Aorta (tissue), 5 donors: ENCODE measurements around the gene HINFP. TPM values are rescaled to one million over a fixed set of nuclear protein-coding genes. Genes with fewer than 3 reads are reported as not detected.

ENCODE experiments used
- ATAC-seq: fragments of 200-7000 bp; cut with Tn5 transposase; one replicate; pipeline ENCODE4 v1.9.1; 2022; ENCODE audit warnings: moderate library complexity; ENCODE audit not compliant: low FRiP score
- DNase-seq, 2 donors: peaks; one replicate each; pipeline ENCODE4 v3.0.0-alpha.2; 2020
- H3K27ac ChIP-seq, 2 donors: one replicate each; pipeline ENCODE4 v1.5.1; 2013; ENCODE audit warnings: low read length in 2 of 2, mild to moderate bottlenecking in 2 of 2, moderate library complexity in 2 of 2, control low read depth in 1 of 2, inconsistent platforms in 1 of 2, low read depth in 1 of 2
- H3K27me3 ChIP-seq, 2 donors: one replicate each; pipeline ENCODE4 v1.6.1; 2013; ENCODE audit warnings: control low read depth in 1 of 2, low read length in 1 of 2, mild to moderate bottlenecking in 1 of 2, moderate library complexity in 1 of 2; ENCODE audit not compliant: insufficient read depth in 2 of 2, control insufficient read depth in 1 of 2
- H3K36me3 ChIP-seq, 2 donors: one replicate each; pipeline ENCODE4 v1.6.1; 2013; ENCODE audit warnings: control low read depth in 1 of 2, low read length in 1 of 2, mild to moderate bottlenecking in 1 of 2; ENCODE audit not compliant: insufficient read depth in 2 of 2, control insufficient read depth in 1 of 2
- H3K4me1 ChIP-seq, 2 donors: one replicate each; pipeline ENCODE4 v1.6.1; 2013; ENCODE audit warnings: low read length in 2 of 2, control low read depth in 1 of 2, mild to moderate bottlenecking in 1 of 2, moderate library complexity in 1 of 2; ENCODE audit not compliant: insufficient read depth in 2 of 2, control insufficient read depth in 1 of 2
- H3K4me3 ChIP-seq, 2 donors: one replicate each; pipeline ENCODE4 v1.5.1; 2013; ENCODE audit warnings: low read length in 2 of 2, control low read depth in 1 of 2, mild to moderate bottlenecking in 1 of 2
- H3K9me3 ChIP-seq: one replicate; pipeline ENCODE4 v1.6.1; 2013; ENCODE audit warnings: mild to moderate bottlenecking, low read length; ENCODE audit not compliant: control insufficient read depth
- WGBS, 2 donors: extraction: QIAGEN DNeasy Blood & Tissue Kit; methylation state at CpG; one replicate each; pipeline ENCODE4 v1.1.7; 2013; 5-methylcytosine and 5-hydroxymethylcytosine counted together
- intact Hi-C, 2 donors: fragments of 100-400 bp; cut with DNase I; formaldehyde crosslinking; loops; one replicate each; pipeline versions ENCODE4 v1.14.2 to v1.15.0; 2022
- polyA plus RNA-seq, 2 donors: library from polyadenylated mRNA; stranded (reverse); fragments of 200-250 nt; gene quantifications; one replicate each; pipeline ENCODE4 v1.2.3, GENCODE V29; 2013
- total RNA-seq, 2 donors: library from RNA; stranded (reverse); fragmentation: NEBNext Ultra II Directional; extraction: Animal tissue kit (Norgen Biotek cat#: 25700); gene quantifications; one replicate each; pipeline ENCODE4 v1.2.1, GENCODE V29; 2021
- donor health status: healthy with polysubstance abuse.
- donor health status: Bipolar disorder and iron deficiency.
- donor health status: DM: no; HTN: no; CAD: no.
- donor health status: DM: no; HTN: no; CAD: no.
- donor health status: DM: yes; HTN: yes; CAD: no.

Gene HINFP
- total and polyA plus RNA-seq, 4 donors, result 12.1 to 32.4 (median 18.7) TPM

DNA sequence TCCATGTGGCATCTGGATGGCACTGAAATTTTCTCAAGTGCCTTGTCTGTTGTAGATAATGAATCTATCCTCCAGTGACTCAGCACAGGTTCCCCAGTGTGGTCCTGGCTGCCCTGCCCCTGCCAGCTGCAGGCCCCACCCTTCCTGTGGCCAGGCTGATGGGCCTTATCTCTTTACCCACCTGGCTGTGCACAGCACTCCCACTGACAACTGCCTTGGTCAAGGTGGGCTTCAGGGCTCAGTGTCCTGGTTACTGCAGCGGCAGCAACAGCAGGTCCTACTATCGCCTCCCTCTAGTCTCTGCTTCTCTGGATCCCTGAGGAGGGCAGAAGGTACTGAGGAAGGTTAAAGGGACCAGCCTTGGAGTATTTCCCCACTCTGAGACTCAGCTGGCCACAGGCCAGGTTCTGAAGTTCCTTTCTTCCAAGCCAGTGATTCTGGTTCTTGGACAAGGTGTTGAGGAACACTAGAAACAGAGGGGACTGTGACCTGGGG, 33.6 kb upstream of the HINFP start:
- H3K27me3 ChIP-seq, result no peaks in the 10 kb centered on the region
- ATAC-seq (no peak), DNase-seq (peak in 1 of 2 donors; percentile 41)
- no peaks in the 10 kb centered on the region for H3K4me1 ChIP-seq
- no peaks in the 10 kb centered on the region for H3K9me3 ChIP-seq
- no peak overlapping the region for H3K27ac ChIP-seq
- intact Hi-C loops, result no loop called here
- H3K4me3 ChIP-seq, result no peak overlapping the region
- WGBS, 2 donors, result 97 to 98% methylated on average over 2 of the region's 2 CpGs
- H3K36me3 ChIP-seq, result peaks cover 0 to 2% of the 10 kb centered on the region in 2 donors

GRCh38 chr11:119088406-119088805, 33.0 kb upstream of the HINFP start:
- H3K4me1 ChIP-seq, result no peaks in the 10 kb centered on the region
- ATAC-seq (no peak), DNase-seq (peak in 1 of 2 donors; percentile 31)
- 93 to 95% methylated on average over 9 of the region's 9 CpGs for WGBS, 2 donors
- H3K27ac ChIP-seq, result no peak overlapping the region
- no peaks in the 10 kb centered on the region for H3K9me3 ChIP-seq
- H3K27me3 ChIP-seq, result no peaks in the 10 kb centered on the region
- no peak overlapping the region for H3K4me3 ChIP-seq
- peaks cover 0 to 2% of the 10 kb centered on the region in 2 donors for H3K36me3 ChIP-seq
- intact Hi-C loops, result no loop called here

DNA sequence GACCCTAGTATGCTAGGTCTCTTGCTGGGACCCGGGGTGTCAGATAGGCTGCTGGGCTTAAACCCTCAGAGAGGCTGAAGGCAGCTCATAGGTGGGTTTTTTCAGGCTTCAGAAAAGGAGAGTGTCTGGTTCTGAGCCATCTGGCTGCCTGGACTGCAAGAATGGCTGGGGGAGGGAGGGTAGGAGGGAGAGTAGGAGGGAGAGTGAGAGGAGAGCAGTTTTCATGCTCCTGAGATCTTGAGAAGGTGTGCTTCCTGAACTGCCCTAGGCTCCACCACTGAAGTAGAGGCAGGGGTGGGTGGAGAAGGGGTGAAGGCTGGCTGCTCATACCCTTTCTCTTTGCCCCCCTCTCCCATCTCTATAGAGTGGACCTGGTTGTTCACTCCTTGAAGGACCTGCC, 32.1 kb upstream of the HINFP start:
- Histone ChIP-seq H3K27me3 (no peaks in the 10 kb centered on the region), H3K27ac (no peak overlapping the region), H3K36me3 (peaks cover 0 to 2% of the 10 kb centered on the region in 2 donors), H3K4me1 (no peaks in the 10 kb centered on the region), H3K4me3 (no peak overlapping the region), H3K9me3 (no peaks in the 10 kb centered on the region)
- WGBS, 2 donors, result 87 to 92% methylated on average over 1 of the region's 1 CpG
- ATAC-seq, result no peak
- DNase-seq, result peak in 1 of 2 donors; percentile 33
- intact Hi-C loops, result no loop called here

DNA sequence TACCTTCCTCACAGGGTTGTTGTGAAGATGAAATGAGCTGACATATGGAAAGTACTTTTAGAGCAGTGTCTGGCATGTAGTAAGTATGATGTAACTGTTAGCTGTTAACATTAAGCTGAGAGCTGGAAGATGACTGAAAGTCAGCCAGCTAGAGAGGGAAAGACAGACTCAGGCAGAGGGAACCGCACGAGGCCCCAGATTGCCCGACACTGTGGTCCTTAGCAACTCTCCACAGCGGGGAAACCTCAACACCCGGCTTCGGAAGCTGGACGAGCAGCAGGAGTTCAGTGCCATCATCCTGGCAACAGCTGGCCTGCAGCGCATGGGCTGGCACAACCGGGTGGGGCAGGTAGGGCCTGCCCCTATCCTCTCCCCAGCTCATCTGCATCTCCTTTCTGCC, 30.2 kb upstream of the HINFP start:
- Histone ChIP-seq H3K27me3 (no peaks in the 10 kb centered on the region), H3K27ac (no peak overlapping the region), H3K9me3 (no peaks in the 10 kb centered on the region), H3K4me1 (no peaks in the 10 kb centered on the region), H3K36me3 (peaks cover 0 to 2% of the 10 kb centered on the region in 2 donors), H3K4me3 (no peak overlapping the region)
- DNase-seq, result no peak
- WGBS, 2 donors, result 64 to 72% methylated on average over 9 of the region's 9 CpGs
- intact Hi-C loops, result loop anchor here in 1 of 2 donors (5.0 kb wide), 1 partner anchor 106 kb away; no protein-coding TSS in a partner anchor
- no peak for ATAC-seq

DNA sequence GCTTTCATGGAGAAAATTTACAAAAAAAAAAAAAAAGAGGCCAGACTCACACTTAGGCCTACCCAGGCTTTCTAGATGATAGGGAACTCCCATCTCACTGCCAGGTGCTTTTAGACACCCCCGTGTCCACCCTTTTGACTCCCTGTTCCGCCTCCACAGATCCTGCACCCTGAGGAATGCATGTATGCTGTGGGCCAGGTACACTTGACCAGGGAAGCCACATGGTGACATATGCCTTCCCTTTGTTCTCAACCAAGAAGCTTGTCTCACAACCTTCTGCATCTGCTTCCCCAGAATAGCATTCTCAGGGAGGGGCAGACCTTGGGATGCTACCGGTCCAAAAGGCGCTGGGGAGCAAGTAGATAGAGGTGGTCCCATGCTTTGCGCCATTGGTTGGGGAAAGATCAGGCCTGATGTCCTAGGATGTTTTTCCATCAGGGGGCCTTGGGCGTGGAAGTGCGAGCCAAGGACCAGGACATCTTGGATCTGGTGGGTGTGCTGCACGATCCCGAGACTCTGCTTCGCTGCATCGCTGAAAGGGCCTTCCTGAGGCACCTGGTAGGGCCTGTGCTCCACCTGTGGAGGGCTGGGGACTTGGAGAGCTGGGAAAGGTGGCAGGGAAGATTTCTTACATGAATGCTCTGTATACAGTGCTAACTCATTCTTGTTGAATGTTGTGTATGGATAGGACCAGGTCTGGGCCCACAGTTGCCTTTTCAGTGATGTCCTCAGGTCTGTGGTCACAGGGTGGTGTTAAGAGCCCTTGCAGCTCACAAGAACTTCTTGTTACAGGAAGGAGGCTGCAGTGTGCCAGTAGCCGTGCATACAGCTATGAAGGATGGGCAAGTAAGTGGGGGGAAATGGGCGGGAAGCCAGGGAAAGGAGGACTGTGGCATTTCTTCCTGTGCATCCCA, 29.2 kb upstream of the HINFP start:
- no peak overlapping the region for H3K4me3 ChIP-seq
- ATAC-seq, result no peak
- H3K27ac ChIP-seq, result peak overlapping the region in 1 of 2 donors; percentile 50
- peaks cover 0 to 4% of the 10 kb centered on the region in 2 donors for H3K36me3 ChIP-seq
- no peaks in the 10 kb centered on the region for H3K9me3 ChIP-seq
- H3K4me1 ChIP-seq, result no peaks in the 10 kb centered on the region
- intact Hi-C loops, result loop anchor here in 1 of 2 donors (5.0 kb wide), 1 partner anchor 105 kb away; no protein-coding TSS in a partner anchor
- WGBS, 2 donors, result 76 to 82% methylated on average over 13 of the region's 13 CpGs
- no peak for DNase-seq
- no peaks in the 10 kb centered on the region for H3K27me3 ChIP-seq

GRCh38 chr11:119092880-119093842, 28.2 kb upstream of the HINFP start:
- ATAC-seq (no peak), DNase-seq (no peak)
- Histone ChIP-seq H3K27ac (peak overlapping the region in 1 of 2 donors; percentile 50), H3K27me3 (no peaks in the 10 kb centered on the region), H3K4me1 (no peaks in the 10 kb centered on the region), H3K36me3 (peaks cover 0 to 8% of the 10 kb centered on the region in 2 donors), H3K4me3 (no peak overlapping the region), H3K9me3 (no peaks in the 10 kb centered on the region)
- 21 to 29% methylated on average over 12 of the region's 12 CpGs for WGBS, 2 donors
- intact Hi-C loops, result loop anchor here in 1 of 2 donors (5.0 kb wide), 1 partner anchor 104 kb away; no protein-coding TSS in a partner anchor

GRCh38 chr11:119093942-119094815, 27.2 kb upstream of the HINFP start:
- Histone ChIP-seq H3K4me3 (peak overlapping the region; percentile 56), H3K4me1 (no peaks in the 10 kb centered on the region), H3K27ac (peak overlapping the region; percentile 70 to 71), H3K36me3 (peaks cover 0 to 8% of the 10 kb centered on the region in 2 donors), H3K9me3 (no peaks in the 10 kb centered on the region), H3K27me3 (no peaks in the 10 kb centered on the region)
- ATAC-seq, result peak; percentile 47
- WGBS, 2 donors, result 1% methylated on average over 57 to 81 of the region's 81 CpGs
- DNase-seq, result peak; percentile 59 to 86
- intact Hi-C loops, result loop anchor here in 1 of 2 donors (1.0 to 5.0 kb wide), 2 partner anchors 37 to 103 kb away; partner anchors contain the start of gene HYOU1
